ENCODE results near the gene SDHC. TPM values are rescaled to one million over a fixed set of nuclear protein-coding genes. Genes with fewer than 3 reads are reported as not detected.

Gene SDHC
- total and polyA plus RNA-seq, 2 of the 8 experiments (the other 6 are each of a cell fraction or from before 2014, with no cell fraction given), result 224 to 305 TPM

DNA sequence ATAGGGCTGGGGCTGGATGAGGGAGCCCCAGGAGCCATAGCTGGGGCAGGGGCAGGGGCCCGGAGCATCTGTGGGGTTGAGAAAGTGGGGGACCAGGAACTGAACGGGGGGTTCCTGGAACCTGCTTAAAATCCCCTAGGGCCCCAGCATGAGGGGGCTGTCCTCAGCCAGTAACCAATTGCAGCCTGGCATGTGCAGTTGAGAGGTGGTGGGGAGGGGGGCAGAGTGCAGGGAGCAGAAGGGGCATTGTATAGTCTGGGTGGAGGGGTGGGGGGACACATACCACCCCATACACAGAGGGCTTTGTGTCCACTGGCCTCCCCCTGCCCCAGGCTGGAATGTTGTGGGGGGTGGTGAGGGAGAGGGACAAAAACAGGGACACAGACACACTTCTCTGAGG lies 4.3 kb upstream of the SDHC start, which contains the start of gene MPZ:
MPZ (minus strand) TSS at position 101 of the 400 bp plus-strand sequence; CDS start at position 38, 63 bp downstream.
- Histone ChIP-seq H3K14ac (ENCODE audit: insufficient read length) (no peak within 1 kb of the TSS), H3K18ac (ENCODE audit: extremely low read depth, low read length) (no peak within 1 kb of the TSS), H3K27me3 (replicated peaks in 1 of 4; ENCODE audit: control insufficient read depth in 3 of 4, extremely low read depth in 1 of 4, insufficient read depth in 3 of 4, low read length in 3 of 4) (no peaks in the 10 kb centered on the region; a peak in 1 of 7 replicates), H2BK15ac (ENCODE audit: low read length) (0 out of 2 replicates have a peak within 1 kb of the TSS, but pooled peaks have one; percentile 61), H4K91ac (replicated peaks; ENCODE audit: insufficient read length, low read length) (no peak within 1 kb of the TSS), H2BK5ac (ENCODE audit: low read depth, low read length) (no peak within 1 kb of the TSS), H2AFZ (ENCODE audit: low read length) (0 out of 2 replicates have a peak within 1 kb of the TSS, but pooled peaks have one; percentile 45), H3K4me2 (ENCODE audit: insufficient read depth in 1 of 2, low read depth in 2 of 2, low read length in 2 of 2) (no peak within 1 kb of the TSS), H2BK120ac (replicated peaks; ENCODE audit: low read depth, low read length) (no peak within 1 kb of the TSS), H2BK12ac (ENCODE audit: low read depth, low read length) (peak within 1 kb of the TSS; percentile 60; the same call in 1 of the 2 replicates), H3K36me3 (ENCODE audit: control insufficient read depth in 2 of 4, insufficient read depth in 4 of 4, low read length in 3 of 4) (no peaks in the 10 kb centered on the region), H4K20me1 (replicated peaks in 1 of 2; ENCODE audit: control insufficient read depth in 1 of 2, insufficient read depth in 2 of 2, low read length in 2 of 2) (no peaks in the 10 kb centered on the region), H3K9me3 (ENCODE audit: insufficient read depth in 2 of 2, low read depth in 1 of 2, low read length in 1 of 2) (no peaks in the 10 kb centered on the region), H2AK5ac (ENCODE audit: low read depth, low read length) (no peak within 1 kb of the TSS), H4K5ac (ENCODE audit: insufficient read length, low read depth, low read length) (no peak within 1 kb of the TSS), H3K79me1 (ENCODE audit: low read depth, low read length) (0 out of 2 replicates have a peak, but pooled peaks cover 3% of the 10 kb centered on the region), H4K8ac (ENCODE audit: extremely low read depth, insufficient read depth, low read length) (peak within 1 kb of the TSS; percentile 35; the same call in 1 of the 2 replicates), H3K4me1 (replicated peaks in 1 of 4; ENCODE audit: control insufficient read depth in 3 of 4, insufficient read depth in 4 of 4, low read length in 3 of 4) (peaks cover 3 to 12% (median 8%) of the 10 kb centered on the region in 4 experiments), H3K4ac (replicated peaks; ENCODE audit: insufficient read length, low read depth, low read length) (no peak within 1 kb of the TSS), H3K56ac (replicated peaks; ENCODE audit: insufficient read length, low read depth, low read length) (no peak within 1 kb of the TSS), H3K27ac (ENCODE audit: low read depth, low read length) (no peak within 1 kb of the TSS), H2BK20ac (ENCODE audit: low read length) (peak within 1 kb of the TSS; percentile 86; the same call in 1 of the 2 replicates), H3K79me2 (ENCODE audit: control insufficient read depth in 1 of 2, insufficient read depth in 2 of 2, low read length in 2 of 2) (peaks cover 0 to 5% of the 10 kb centered on the region in 2 experiments; a peak in 2 of 4 replicates), H3K23me2 (ENCODE audit: low read depth, low read length) (peaks cover 12% of the 10 kb centered on the region; the same call in 1 of the 2 replicates), H3K23ac (ENCODE audit: insufficient read length) (no peak within 1 kb of the TSS), H3K4me3 (ENCODE audit: extremely low read depth in 1 of 4, insufficient read depth in 2 of 4, low read depth in 3 of 4, low read length in 4 of 4) (no peak within 1 kb of the TSS), H3K9ac (replicated peaks in 1 of 4; ENCODE audit: extremely low read depth in 1 of 4, low read depth in 3 of 4, low read length in 3 of 4) (no peak within 1 kb of the TSS)
- WGBS, 2 experiments (ENCODE audit: extremely low coverage in 1 of 2, insufficient coverage in 1 of 2, insufficient read length in 1 of 2, insufficient replicate concordance in 2 of 2, low coverage in 1 of 2, low lambda C conversion rate in 2 of 2, missing lambda C conversion rate in 1 of 2), result 100% methylated on average over 1 of the region's 2 CpGs; no CpG with 5 or more reads in 1 of the 2 experiments
- DNase-seq (ENCODE audit: low read depth in 1 of 2, low spot score in 2 of 2), result no peak
- TF ChIP-seq RFX5 (IDR thresholded peaks at IDR 0.05; ENCODE audit: borderline replicate concordance, low read depth, low read length) (no peak), JUN (IDR thresholded peaks at IDR 0.05; ENCODE audit: low read depth, low read length) (no peak), RAD21 (IDR thresholded peaks at IDR 0.05 in 1 of 2, conservative IDR thresholded peaks at IDR 0.05 in 1 of 2; ENCODE audit: low read depth in 2 of 2, low read length in 2 of 2) (no peak), USF2 (IDR thresholded peaks at IDR 0.05; ENCODE audit: low read length) (no peak), SUZ12 (IDR thresholded peaks at IDR 0.05; ENCODE audit: low read length) (no peak)
- CTCF ChIA-PET (ENCODE audit: partially characterized antibody), result interaction anchor here (1.2 to 12.1 kb wide), 3 partner anchors 17 to 86 kb away, joined by 3 to 201 read pairs (median 83); partner anchors contain the start of genes APOA2, FCER1G and TOMM40L
- no peak for FAIRE-seq
- POLR2A ChIA-PET (ENCODE audit: partially characterized antibody), result no interaction called here

Measured in H1 (cell line).